ENCODE data around the gene AFF3. TPM values are rescaled to one million over a fixed set of nuclear protein-coding genes. Genes with fewer than 3 reads are reported as not detected.

The AFF3 gene
- total and polyA plus RNA-seq, 2 experiments from 2014 or later, result 7.3 to 7.8 TPM

DNA sequence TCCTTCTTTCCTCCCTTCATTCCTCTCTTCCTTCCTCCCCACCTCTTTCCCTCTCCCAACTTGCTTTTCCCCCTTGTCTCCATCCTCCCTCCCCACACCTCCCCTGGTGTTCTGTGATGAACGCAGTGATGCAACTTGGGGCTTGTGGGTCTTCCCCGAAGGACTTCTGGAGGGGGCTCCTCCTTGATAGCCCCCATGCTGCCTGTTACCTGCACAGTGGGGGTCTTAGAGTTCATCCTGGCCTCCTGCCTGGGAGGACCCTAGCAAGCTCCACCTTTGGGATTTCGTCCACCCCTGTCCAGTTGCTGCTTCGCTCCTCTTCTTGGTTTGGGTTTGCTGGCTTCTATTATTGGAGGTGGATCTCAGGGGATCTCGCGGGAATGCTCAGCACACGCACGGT, 43.7 kb upstream of the AFF3 start:
- Histone ChIP-seq H4K20me1 (ENCODE audit: insufficient read depth, poor library complexity, severe bottlenecking) (no peaks in the 10 kb centered on the region), H3K27me3 (no peaks in the 10 kb centered on the region), H3K36me3 (replicated peaks; ENCODE audit: insufficient read depth, low read depth) (no peaks in the 10 kb centered on the region), H2AFZ (no peak overlapping the region), H3K4me1 (ENCODE audit: insufficient read depth) (peaks cover 9% of the 10 kb centered on the region), H3K4me2 (no peak overlapping the region), H3K27ac (no peak overlapping the region), H3K9me3 (ENCODE audit: low read depth) (no peaks in the 10 kb centered on the region), H3K4me3 (no peak overlapping the region), H3K79me2 (no peaks in the 10 kb centered on the region), H3K9me2 (replicated peaks; ENCODE audit: insufficient read depth) (no peaks in the 10 kb centered on the region)
- 93% methylated on average over 8 of the region's 8 CpGs for WGBS (ENCODE audit: low lambda C conversion rate, missing lambda C conversion rate)
- TF ChIP-seq EZH2phosphoT487 (IDR thresholded peaks at IDR 0.05; ENCODE audit: low read depth, severe bottlenecking, unreplicated experiment), result no peak
- TF ChIP-seq EZH2 (IDR thresholded peaks at IDR 0.05; ENCODE audit: borderline replicate concordance), result no peak
- TF ChIP-seq, protein P1, sequence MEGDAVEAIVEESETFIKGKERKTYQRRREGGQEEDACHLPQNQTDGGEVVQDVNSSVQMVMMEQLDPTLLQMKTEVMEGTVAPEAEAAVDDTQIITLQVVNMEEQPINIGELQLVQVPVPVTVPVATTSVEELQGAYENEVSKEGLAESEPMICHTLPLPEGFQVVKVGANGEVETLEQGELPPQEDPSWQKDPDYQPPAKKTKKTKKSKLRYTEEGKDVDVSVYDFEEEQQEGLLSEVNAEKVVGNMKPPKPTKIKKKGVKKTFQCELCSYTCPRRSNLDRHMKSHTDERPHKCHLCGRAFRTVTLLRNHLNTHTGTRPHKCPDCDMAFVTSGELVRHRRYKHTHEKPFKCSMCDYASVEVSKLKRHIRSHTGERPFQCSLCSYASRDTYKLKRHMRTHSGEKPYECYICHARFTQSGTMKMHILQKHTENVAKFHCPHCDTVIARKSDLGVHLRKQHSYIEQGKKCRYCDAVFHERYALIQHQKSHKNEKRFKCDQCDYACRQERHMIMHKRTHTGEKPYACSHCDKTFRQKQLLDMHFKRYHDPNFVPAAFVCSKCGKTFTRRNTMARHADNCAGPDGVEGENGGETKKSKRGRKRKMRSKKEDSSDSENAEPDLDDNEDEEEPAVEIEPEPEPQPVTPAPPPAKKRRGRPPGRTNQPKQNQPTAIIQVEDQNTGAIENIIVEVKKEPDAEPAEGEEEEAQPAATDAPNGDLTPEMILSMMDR (IDR thresholded peaks at IDR 0.05; ENCODE audit: poor library complexity), result no peak
- DNase-seq (ENCODE audit: low spot score), result no peak

GRCh38 chr2:100185516-100185915, 43.1 kb upstream of the AFF3 start:
- Histone ChIP-seq H4K20me1 (ENCODE audit: insufficient read depth, poor library complexity, severe bottlenecking) (no peaks in the 10 kb centered on the region), H3K36me3 (replicated peaks; ENCODE audit: insufficient read depth, low read depth) (no peaks in the 10 kb centered on the region), H3K27me3 (no peaks in the 10 kb centered on the region), H2AFZ (no peak overlapping the region), H3K27ac (no peak overlapping the region), H3K4me3 (no peak overlapping the region), H3K9me2 (replicated peaks; ENCODE audit: insufficient read depth) (no peaks in the 10 kb centered on the region), H3K4me1 (ENCODE audit: insufficient read depth) (peaks cover 9% of the 10 kb centered on the region), H3K9me3 (ENCODE audit: low read depth) (no peaks in the 10 kb centered on the region), H3K4me2 (no peak overlapping the region), H3K79me2 (no peaks in the 10 kb centered on the region)
- 88% methylated on average over 5 of the region's 5 CpGs for WGBS (ENCODE audit: low lambda C conversion rate, missing lambda C conversion rate)
- no peak for TF ChIP-seq EZH2 (IDR thresholded peaks at IDR 0.05; ENCODE audit: borderline replicate concordance)
- TF ChIP-seq, protein P1 (IDR thresholded peaks at IDR 0.05; ENCODE audit: poor library complexity), result no peak
- no peak for TF ChIP-seq EZH2phosphoT487 (IDR thresholded peaks at IDR 0.05; ENCODE audit: low read depth, severe bottlenecking, unreplicated experiment)
- DNase-seq (ENCODE audit: low spot score), result no peak

DNA sequence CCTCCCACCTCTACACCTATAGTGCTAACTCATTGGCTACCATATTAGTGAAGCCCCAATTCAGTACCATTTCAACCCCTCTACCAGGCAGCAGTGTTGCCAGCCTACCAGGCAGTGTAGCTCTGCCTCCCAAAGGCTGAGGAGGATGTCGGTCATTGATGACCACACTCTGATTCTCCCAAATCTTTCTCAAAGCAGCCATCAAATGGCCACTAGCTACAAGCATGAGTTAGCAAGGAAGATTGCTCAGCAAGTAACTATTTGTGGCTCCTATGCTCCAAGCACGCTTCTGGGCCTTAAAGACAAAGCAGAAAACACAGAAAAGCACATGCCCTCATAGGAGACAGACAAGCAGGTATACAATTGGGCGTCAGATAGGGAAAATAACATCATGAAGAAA, 42.7 kb upstream of the AFF3 start:
- no peak for DNase-seq (ENCODE audit: low spot score)
- no peak overlapping the region for H3K4me3 ChIP-seq
- no peaks in the 10 kb centered on the region for H4K20me1 ChIP-seq (ENCODE audit: insufficient read depth, poor library complexity, severe bottlenecking)
- no peaks in the 10 kb centered on the region for H3K36me3 ChIP-seq (replicated peaks; ENCODE audit: insufficient read depth, low read depth)
- H3K4me1 ChIP-seq (ENCODE audit: insufficient read depth), result peaks cover 9% of the 10 kb centered on the region
- no peak overlapping the region for H3K27ac ChIP-seq
- H3K27me3 ChIP-seq, result no peaks in the 10 kb centered on the region
- no peaks in the 10 kb centered on the region for H3K9me3 ChIP-seq (ENCODE audit: low read depth)
- no peaks in the 10 kb centered on the region for H3K9me2 ChIP-seq (replicated peaks; ENCODE audit: insufficient read depth)
- H3K79me2 ChIP-seq, result no peaks in the 10 kb centered on the region
- no peak overlapping the region for H3K4me2 ChIP-seq
- whole genome bisulfite sequencing (ENCODE audit: low lambda C conversion rate, missing lambda C conversion rate), result 99% methylated on average over 3 of the region's 3 CpGs
- TF ChIP-seq, protein P1 (IDR thresholded peaks at IDR 0.05; ENCODE audit: poor library complexity), result no peak
- no peak for TF ChIP-seq EZH2phosphoT487 (IDR thresholded peaks at IDR 0.05; ENCODE audit: low read depth, severe bottlenecking, unreplicated experiment)
- TF ChIP-seq EZH2 (IDR thresholded peaks at IDR 0.05; ENCODE audit: borderline replicate concordance), result no peak
- H2AFZ ChIP-seq, result no peak overlapping the region

All from hepatocyte (in vitro differentiated cells).